OCI-LY7 (cell line): ENCODE measurements around the gene ECT2L. TPM values are rescaled to one million over a fixed set of nuclear protein-coding genes. Genes with fewer than 3 reads are reported as not detected.

Experiments used
- BruUV-seq: library from RNA; stranded (reverse); fragments of 400-500 nt; replicated peaks from 2 replicates; lab custom pipeline; 2021; lab: Mats Ljungman, UMichigan
- CTCF ChIA-PET: fragments of 300-600 bp; sonication (Branson Sonifier 250); formaldehyde crosslinking; loops from one replicate; lab custom pipeline; 2022; ENCODE audit warnings: antibody characterized with exemption; ENCODE audit not compliant: unreplicated experiment; lab: Charles Lee
- POLR2A ChIA-PET: fragments of 300-600 bp; sonication (Branson Sonifier 250); formaldehyde crosslinking; loops from one replicate; lab custom pipeline; 2022; ENCODE audit warnings: antibody characterized with exemption; lab: Charles Lee
- DNase-seq: peaks from one replicate; pipeline ENCODE4 v3.0.0-alpha.2; 2015; ENCODE audit warnings: low spot score
- H2AFZ ChIP-seq: fragments of 200-600 bp; sonication (generic), shearing (Covaris generic); 2 replicates; pipeline ENCODE4 v1.6.1; 2014; ENCODE audit warnings: mild to moderate bottlenecking, antibody characterized with exemption, low read length, moderate library complexity
- H3K27ac ChIP-seq: fragments of 200-600 bp; sonication (generic); 2 replicates; pipeline ENCODE4 v1.5.1; 2014; ENCODE audit warnings: mixed run types, low read depth, mild to moderate bottlenecking, moderate library complexity, low read length, inconsistent platforms; ENCODE audit not compliant: poor library complexity, severe bottlenecking
- H3K36me3 ChIP-seq: fragments of 200-600 bp; sonication (generic); 2 replicates; pipeline ENCODE4 v1.6.1; 2014; ENCODE audit warnings: mild to moderate bottlenecking, antibody characterized with exemption, low read length, moderate library complexity, mixed read lengths; ENCODE audit not compliant: insufficient read depth
- H3K4me1 ChIP-seq: fragments of 200-600 bp; sonication (generic); 2 replicates; pipeline ENCODE4 v1.5.1; 2014; ENCODE audit warnings: mild to moderate bottlenecking, low read length; ENCODE audit not compliant: insufficient read depth, poor library complexity, severe bottlenecking
- H3K4me2 ChIP-seq: fragments of 200-600 bp; sonication (generic); 2 replicates; pipeline ENCODE4 v1.6.1; 2014; ENCODE audit warnings: mild to moderate bottlenecking, low read length
- H3K4me3 ChIP-seq: fragments of 200-600 bp; sonication (generic); 2 replicates; pipeline ENCODE4 v1.5.1; 2014; ENCODE audit warnings: mild to moderate bottlenecking, low read depth, low read length; ENCODE audit not compliant: poor library complexity, severe bottlenecking
- H3K79me2 ChIP-seq: fragments of 200-600 bp; sonication (generic); 2 replicates; pipeline ENCODE4 v1.6.1; 2016; ENCODE audit warnings: low read depth, mild to moderate bottlenecking, low read length, moderate library complexity, mixed read lengths; ENCODE audit not compliant: insufficient read depth
- H3K9me2 ChIP-seq: fragments of 200-600 bp; sonication (generic); 2 replicates; pipeline ENCODE4 v1.6.1; 2016; ENCODE audit warnings: mild to moderate bottlenecking, low read length, mixed read lengths; ENCODE audit not compliant: insufficient read depth
- H3K9me3 ChIP-seq: fragments of 200-600 bp; sonication (generic); 2 replicates; pipeline ENCODE4 v1.6.1; 2014; ENCODE audit warnings: mild to moderate bottlenecking, mixed run types, low read length, mixed read lengths
- H4K20me1 ChIP-seq: fragments of 200-600 bp; sonication (generic); 2 replicates; pipeline ENCODE4 v1.6.1; 2014; ENCODE audit warnings: mild to moderate bottlenecking, antibody characterized with exemption, low read length, moderate library complexity, mixed read lengths; ENCODE audit not compliant: insufficient read depth
- EZH2phosphoT487 ChIP-seq: fragments of 200-600 bp; sonication (generic); IDR thresholded peaks from 2 replicates; pipeline ENCODE4 v1.6.1; 2018; ENCODE audit warnings: low read depth, borderline replicate concordance, mild to moderate bottlenecking, mixed run types, antibody characterized with exemption, low read length, moderate library complexity, mixed read lengths
- intact Hi-C: fragments of 100-400 bp; cut with micrococcal nuclease; formaldehyde crosslinking; loops from one replicate; pipeline ENCODE4 v1.10.0; 2022; ENCODE audit not compliant: unreplicated experiment
- total RNA-seq, 2 experiments: library from RNA; depleted of rRNA in 1 of 2; stranded (reverse); fragments of >200 nt in 1 of 2; shearing (Covaris generic) in 1 of 2; gene quantifications; 2 replicates each; pipeline ENCODE4 v1.2.3, GENCODE V29; 2014 to 2022
- TF ChIP-seq, protein P1 (sequence below): fragments of 200-600 bp; sonication (generic); conservative IDR thresholded peaks from 2 replicates; pipeline ENCODE4 v1.5.1; 2014; ENCODE audit warnings: mild to moderate bottlenecking, antibody characterized with exemption, low read length, moderate library complexity, mixed read lengths

ECT2L gene
- total RNA-seq, 2 experiments from 2014 or later = not detected

DNA sequence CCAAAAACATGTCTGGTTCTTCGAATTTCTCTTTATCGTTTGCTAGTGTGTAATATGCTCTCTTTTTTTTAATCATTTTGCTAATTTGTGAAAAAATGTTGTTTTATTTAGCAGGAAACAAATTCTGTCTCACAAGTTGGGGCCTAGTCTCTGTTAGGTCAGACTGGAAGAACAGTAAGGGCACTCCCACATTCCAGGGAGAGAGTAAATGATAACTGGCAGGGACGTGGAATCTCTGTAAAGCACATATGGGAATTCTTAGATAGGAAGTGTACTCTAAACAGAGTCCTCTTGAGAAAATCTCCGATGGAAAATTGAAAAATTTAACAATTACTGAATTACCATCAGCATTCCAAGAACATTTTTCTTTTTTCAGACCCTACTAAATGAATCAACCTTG, 38.8 kb upstream of the ECT2L start:
- TF ChIP-seq, protein P1, sequence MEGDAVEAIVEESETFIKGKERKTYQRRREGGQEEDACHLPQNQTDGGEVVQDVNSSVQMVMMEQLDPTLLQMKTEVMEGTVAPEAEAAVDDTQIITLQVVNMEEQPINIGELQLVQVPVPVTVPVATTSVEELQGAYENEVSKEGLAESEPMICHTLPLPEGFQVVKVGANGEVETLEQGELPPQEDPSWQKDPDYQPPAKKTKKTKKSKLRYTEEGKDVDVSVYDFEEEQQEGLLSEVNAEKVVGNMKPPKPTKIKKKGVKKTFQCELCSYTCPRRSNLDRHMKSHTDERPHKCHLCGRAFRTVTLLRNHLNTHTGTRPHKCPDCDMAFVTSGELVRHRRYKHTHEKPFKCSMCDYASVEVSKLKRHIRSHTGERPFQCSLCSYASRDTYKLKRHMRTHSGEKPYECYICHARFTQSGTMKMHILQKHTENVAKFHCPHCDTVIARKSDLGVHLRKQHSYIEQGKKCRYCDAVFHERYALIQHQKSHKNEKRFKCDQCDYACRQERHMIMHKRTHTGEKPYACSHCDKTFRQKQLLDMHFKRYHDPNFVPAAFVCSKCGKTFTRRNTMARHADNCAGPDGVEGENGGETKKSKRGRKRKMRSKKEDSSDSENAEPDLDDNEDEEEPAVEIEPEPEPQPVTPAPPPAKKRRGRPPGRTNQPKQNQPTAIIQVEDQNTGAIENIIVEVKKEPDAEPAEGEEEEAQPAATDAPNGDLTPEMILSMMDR = no peak
- no peak for TF ChIP-seq EZH2phosphoT487
- DNase-seq = no peak
- no peak overlapping the region for H3K27ac ChIP-seq
- no peaks in the 10 kb centered on the region for H3K79me2 ChIP-seq
- ChIA-PET POLR2A (interaction anchor here (0.7 kb wide), 1 partner anchor 1459 kb away, joined by 3 read pairs; no protein-coding TSS in a partner anchor), CTCF (no interaction called here)
- H3K36me3 ChIP-seq = no peaks in the 10 kb centered on the region
- no peaks in the 10 kb centered on the region for H3K9me3 ChIP-seq
- no peak overlapping the region for H3K4me2 ChIP-seq
- H4K20me1 ChIP-seq = no peaks in the 10 kb centered on the region
- H2AFZ ChIP-seq = no peak overlapping the region
- no peak overlapping the region for H3K4me3 ChIP-seq
- BruUV-seq = no TSS peak
- H3K4me1 ChIP-seq = no peaks in the 10 kb centered on the region
- intact Hi-C loops = no loop called here
- H3K9me2 ChIP-seq = no peaks in the 10 kb centered on the region

DNA sequence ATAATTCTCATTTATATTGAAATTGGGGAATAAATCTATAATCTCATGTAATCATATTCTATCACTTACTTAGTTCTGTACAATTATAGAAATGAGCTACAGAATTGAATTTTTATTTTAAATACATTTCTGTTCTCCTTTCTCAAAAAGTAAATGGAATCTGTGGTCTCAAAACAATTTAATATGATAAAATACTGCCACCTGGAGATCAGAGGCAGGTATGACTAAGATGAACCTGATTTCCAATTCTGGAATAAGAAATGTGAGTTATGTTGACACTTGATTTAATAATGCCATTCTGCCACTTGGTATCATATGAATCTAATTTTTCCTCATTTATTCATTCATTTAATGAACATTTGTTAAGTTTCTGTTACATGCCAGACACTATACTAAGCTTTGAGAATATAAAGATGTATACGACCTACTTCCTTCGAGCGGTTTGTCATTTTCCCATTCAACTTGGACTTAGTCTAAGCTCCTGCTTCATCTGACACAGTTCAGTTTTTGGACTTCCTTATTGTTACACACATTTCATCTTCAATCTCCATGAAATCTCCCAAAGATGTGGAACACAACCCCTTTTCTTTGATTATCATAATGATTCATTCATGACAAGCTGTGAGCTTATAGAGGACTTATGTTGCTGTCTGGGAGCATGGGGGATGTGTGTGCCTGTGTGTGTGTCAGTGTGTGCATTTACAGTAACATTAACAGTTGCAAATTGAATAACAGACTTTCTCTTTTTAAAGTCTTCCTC, 29.8 kb upstream of the ECT2L start:
- TF ChIP-seq, protein P1 = peak; percentile 94
- TF ChIP-seq EZH2phosphoT487 = no peak
- no peak overlapping the region for H3K27ac ChIP-seq
- H4K20me1 ChIP-seq = no peaks in the 10 kb centered on the region
- intact Hi-C loops = loop anchor here (1.0 to 5.0 kb wide), 4 partner anchors 74 to 649 kb away; no protein-coding TSS in a partner anchor
- H3K4me2 ChIP-seq = no peak overlapping the region
- no peaks in the 10 kb centered on the region for H3K9me2 ChIP-seq
- H2AFZ ChIP-seq = no peak overlapping the region
- H3K4me1 ChIP-seq = no peaks in the 10 kb centered on the region
- no TSS peak for BruUV-seq
- CTCF ChIA-PET = no interaction called here
- no peak overlapping the region for H3K4me3 ChIP-seq
- no peaks in the 10 kb centered on the region for H3K9me3 ChIP-seq
- H3K79me2 ChIP-seq = no peaks in the 10 kb centered on the region
- POLR2A ChIA-PET = interaction anchor here (1.0 kb wide), 1 partner anchor 348 kb away, joined by 3 read pairs; no protein-coding TSS in a partner anchor
- no peaks in the 10 kb centered on the region for H3K36me3 ChIP-seq
- DNase-seq = peak; percentile 55
